HG03039 (cell line): ENCODE measurements around the gene SEPTIN11.
"Not testable (repeated sequence)": the region's sequence is repeated elsewhere in the genome, so short reads cannot be mapped to it uniquely, and the experiment has no call there.

ENCODE experiments used
- ATAC-seq: cut with Tn5 transposase; IDR thresholded peaks from one replicate; pipeline ENCODE4 v1.9.1; 2021; ENCODE audit warnings: mild to moderate bottlenecking, moderate library complexity; ENCODE audit not compliant: unreplicated experiment

The SEPTIN11 gene

DNA sequence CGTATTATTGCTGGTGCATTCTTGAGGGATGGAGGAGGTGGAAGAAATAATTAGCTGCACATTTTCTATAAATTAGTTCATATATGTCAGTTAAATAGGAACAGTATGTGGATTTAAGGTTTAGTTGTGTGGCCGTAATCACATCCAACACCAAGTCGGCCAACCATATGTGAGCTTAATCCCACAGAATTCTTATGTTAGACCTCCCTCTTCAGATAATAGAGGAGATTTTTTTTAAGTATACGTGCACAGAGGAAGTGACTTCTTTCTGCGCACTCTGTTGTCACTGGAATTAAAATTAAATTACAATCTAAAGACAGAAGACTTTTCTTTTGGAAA, 2.1 kb downstream of the SEPTIN11 start:
- no peak for ATAC-seq

DNA sequence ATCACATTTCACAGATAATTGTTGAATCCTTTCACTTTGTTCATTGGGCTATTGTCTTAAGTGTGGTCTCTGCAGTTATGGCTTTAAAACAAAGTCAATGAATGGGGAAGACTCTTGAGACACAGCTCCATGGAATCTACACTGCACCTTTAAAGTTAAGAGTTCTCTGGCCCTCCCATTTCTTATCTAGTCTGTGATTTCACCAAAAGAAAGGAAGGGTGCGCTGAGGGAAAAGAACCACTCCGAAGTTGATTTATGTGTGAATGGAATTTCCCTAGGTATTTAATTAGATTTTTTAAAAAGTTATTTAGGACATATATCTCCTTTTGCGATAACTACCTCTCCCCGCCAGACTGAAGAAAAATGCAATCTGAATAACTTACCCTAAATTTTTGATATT, 2.5 kb downstream of the SEPTIN11 start:
- ATAC-seq, result no peak

DNA sequence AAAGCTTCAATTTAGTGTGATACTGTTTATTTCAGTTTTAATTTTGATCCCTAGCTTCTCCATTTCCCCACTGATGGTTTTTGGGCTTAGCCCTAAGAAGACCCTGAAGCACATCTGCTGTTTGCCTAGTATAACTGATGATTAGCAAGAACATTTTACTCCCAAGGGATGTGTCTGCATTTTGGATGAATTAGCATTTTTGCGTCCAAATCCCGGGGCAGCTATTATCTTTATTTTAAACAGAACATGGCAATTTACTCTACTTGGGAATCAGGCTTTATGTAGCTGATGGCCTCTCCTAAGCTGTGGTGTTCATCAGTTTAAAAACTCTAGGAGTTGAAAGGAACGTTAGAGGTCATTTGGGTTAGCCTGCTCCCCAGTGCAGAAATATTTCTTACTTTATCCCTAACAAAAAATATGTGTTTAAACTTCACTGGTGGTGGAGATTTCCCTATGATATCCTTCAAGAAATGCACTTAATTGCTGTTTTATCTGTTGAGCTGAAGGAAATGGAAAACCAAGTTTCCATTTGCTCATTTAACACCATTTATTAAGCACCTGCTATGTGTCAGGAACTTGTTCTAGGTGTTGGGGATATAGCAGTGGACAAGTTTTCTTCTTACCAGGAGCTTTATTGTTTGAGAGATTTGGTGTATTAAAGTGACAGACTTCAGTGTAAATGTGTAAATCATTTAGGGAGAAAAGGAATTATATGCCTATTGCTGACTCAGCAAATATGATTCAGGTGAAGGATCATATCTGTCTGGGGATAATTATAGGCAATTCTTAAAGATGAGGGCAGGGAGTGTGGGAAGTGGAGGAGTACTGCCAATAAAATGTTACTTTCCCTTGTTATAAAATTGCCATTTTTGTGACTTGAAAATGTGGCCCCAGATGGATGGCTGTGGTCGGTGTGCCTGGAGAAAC, 3.4 kb downstream of the SEPTIN11 start:
- no peak for ATAC-seq

DNA sequence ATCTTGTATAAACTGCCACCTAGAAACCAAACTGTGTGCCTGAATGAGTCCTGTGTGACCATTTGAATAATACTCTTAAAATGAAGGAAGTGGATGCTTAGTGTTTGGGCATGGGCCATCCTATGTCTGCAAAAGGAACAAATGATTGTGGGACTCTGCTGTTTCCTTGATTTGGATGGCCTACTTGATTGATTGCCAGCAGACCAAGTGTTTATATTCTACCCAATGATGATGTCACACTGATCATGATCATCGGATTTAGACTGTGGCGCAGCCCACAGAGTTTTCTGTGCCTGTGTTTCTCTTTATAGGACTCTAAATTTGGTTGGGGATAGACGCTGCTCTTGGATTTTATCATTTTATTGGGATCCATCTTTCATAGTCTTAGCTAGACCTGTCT, 4.4 kb downstream of the SEPTIN11 start:
- ATAC-seq, result no peak

DNA sequence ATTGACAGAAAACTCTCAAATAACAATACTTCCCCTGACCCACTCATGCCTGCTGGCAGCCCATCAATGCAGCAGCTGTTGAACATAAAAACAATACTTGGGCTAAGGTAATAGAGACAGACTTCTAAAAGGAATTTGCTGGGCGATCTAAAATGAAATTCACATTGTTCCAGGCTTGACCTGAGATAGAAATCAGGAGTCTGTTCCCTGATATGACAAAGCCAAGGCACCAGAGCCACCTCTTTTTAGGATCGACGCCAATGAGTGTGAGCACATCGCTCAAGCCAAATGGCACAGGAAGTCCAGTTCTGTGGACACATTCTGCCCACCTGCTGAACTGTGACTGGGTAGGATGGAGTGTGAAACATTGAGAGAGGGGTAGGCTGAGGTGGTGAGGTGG, 4.9 kb downstream of the SEPTIN11 start:
- ATAC-seq, result no peak

DNA sequence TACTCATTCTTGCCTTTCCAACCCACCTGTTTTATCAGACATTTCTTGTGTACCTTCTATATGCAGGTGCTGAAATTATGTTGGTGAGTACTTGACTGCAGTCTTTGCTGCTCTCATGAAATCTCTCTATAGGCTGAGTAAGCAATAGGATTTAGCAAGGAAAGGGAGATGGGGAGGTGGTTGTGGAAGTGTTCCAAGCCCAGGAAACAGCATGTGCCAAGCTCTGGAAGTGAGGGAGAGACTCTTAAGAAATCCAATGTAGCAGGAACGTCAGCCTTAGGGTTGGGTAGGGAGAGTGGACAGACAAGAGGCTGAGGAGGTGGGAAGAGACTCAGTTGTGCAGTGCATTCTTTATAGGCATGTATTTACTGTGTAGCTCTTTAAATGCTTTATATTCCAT, 5.6 kb downstream of the SEPTIN11 start:
- ATAC-seq, result no peak

DNA sequence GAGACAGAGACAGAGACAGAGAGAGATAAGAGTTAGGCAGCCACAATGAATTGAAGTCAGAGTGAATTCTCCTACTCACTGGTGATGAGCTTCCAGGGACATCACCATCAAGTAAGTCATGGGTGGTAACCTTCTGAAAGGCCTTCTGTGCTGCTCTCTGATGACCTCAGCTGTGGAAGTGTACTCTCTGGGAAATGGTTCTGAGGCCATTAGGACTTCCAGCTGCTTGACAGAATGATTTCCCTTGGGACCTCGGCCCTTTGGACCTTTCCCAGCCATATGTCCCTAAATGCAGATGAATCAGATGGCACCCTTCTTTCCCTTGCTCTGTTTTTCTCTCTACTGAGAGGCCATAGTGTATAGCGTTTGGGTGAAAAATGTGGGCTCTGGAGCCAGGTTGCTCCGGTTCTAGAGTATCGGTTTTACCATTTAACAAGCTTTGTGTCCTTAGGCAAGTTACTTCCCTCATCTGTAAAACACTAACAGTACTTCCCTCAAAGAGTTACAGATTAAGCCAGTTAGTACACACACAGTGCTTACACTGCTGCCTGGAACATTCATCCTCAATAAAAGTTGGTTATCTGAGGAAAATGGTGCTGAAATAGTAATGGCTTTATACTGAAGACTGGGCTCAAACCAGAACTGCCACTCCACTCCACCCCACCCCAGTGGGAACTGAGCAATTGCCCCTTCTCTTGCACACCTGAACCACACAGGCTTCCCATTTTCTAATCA, 7.6 kb downstream of the SEPTIN11 start:
- no peak for ATAC-seq

DNA sequence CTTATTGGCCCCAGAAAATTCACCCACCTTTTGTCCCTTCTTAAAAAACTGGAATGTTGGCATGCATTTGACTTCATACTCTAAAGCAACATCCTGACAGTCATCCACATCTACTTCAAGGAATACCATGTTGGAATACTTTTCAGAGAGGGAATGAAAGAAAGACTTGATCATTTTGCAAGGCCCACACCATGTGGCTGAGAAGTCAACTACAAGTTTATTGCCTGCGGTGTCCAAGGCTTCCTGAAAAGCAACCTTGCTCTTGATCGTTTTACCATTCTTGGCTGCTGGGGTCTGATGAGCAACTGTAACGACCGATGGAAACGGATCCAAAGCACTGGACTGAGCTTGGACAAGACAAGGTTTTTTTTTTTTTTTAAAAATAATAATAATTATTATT, 9.3 kb downstream of the SEPTIN11 start:
- ATAC-seq, result no peak

DNA sequence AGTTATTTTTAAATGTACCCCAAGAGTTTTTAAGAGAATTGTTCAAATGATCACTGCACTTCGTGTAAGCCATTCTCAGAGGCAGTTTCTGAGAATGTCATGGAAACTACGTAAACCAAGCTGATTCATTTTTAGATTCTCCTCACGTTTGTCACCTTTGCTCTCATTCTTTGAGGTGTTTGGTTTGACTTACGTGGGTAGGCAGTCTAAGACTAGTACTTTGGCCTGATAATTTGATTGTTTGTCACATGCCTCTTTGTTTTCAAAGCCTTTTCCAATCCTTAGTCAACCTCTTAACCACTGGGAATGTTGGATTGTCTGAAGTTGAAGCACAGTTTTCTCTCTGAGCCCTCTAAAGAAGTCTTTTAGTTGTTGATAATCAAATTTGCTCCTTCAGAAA, 10.5 kb downstream of the SEPTIN11 start:
- ATAC-seq, result peak; percentile 74

DNA sequence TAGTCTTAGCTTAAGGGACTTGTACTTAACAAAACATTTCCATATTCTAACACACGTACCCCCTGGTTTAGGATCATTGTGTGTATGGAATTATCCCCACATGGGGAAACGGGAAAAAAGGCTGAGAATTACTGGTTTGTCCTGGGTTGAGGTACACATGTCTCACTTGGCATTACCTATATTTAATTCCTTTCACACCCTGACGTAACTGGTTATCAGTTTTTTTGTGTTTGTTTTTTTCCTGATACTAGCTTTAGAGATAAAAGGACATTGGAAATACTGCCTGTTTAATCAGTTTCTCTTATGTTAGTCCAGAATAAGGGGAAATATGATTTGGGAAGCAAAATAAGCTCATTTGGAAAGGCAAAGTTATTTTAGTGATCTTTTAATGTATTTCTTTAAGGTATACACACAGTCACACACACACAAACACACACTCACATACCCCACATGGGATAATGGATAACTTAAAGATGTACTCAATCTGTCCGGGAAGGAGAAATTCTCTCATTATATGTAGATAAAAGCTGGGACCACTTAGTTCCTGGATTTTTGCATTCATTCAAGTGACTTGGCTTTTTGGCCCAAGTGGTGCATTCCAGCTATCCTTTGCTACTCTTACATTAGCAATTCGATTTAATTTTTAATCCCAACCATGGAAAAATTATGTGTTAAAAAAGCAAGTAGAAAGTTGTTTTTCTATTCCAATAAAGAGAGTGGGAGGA, 13.0 kb downstream of the SEPTIN11 start:
- no peak for ATAC-seq

DNA sequence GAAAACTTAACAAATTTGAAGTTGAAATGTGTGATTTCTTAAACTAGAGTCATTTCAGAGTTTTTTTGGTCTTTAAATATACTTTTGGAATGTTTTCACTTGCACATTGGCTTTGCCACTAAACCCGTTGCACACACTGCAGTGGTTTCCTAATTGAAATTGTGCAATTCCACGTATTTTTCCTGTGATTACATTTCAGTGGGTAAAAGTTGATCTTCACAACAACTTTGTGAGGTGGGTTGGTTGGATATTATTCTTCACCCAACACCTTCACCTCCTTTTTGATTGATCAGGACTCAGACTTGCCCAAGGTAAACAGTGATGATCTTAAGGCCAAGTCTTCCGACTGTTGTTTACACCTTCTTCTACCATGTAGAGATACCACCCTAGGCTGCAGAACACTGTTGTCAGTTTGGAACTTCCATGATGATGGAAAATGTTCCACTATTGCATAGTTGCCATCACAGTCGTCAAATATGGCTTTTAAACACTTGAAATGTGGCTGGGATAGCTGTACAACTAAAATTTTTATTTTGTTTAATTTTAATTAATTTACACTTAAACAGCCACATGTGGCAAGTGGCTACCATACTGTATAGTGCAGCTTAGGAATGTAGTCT, 13.7 kb downstream of the SEPTIN11 start:
- no peak for ATAC-seq

DNA sequence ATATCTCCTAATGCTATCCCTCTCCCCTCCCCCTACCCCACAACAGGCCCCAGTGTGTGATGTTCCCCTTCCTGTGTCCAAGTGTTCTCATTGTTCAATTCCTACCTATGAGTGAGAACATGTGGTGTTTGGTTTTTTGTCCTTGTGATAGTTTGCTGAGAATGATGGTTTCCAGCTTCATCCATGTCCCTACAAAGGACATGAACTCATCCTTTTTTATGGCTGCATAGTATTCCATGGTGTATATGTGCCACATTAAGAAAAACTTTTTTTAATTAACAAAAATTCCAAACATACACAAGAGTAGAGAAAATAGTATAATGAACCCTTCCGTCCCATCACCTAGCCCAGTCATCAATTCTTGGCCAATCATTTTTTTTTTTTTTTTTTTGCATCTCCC, 14.4 kb downstream of the SEPTIN11 start:
- not testable (repeated sequence) for ATAC-seq

DNA sequence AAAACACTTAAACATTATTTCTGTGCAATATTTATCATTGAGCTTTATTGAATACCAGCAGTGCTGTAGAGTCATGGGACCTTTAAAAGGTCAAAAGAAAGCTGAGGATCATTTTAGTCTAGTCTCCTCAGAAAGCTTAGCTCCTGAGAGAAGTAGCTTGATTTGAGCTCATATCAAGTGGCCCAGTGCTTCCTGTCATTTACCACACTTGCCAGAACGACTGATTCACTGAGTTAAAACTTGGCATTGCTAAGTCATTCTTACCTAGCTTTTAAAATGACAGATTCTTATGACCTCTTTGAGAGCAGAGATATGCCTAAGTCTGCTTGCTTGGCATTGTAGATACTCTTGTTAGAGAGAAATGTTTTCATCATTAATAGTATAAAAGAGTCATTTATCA, 15.2 kb downstream of the SEPTIN11 start:
- no peak for ATAC-seq

DNA sequence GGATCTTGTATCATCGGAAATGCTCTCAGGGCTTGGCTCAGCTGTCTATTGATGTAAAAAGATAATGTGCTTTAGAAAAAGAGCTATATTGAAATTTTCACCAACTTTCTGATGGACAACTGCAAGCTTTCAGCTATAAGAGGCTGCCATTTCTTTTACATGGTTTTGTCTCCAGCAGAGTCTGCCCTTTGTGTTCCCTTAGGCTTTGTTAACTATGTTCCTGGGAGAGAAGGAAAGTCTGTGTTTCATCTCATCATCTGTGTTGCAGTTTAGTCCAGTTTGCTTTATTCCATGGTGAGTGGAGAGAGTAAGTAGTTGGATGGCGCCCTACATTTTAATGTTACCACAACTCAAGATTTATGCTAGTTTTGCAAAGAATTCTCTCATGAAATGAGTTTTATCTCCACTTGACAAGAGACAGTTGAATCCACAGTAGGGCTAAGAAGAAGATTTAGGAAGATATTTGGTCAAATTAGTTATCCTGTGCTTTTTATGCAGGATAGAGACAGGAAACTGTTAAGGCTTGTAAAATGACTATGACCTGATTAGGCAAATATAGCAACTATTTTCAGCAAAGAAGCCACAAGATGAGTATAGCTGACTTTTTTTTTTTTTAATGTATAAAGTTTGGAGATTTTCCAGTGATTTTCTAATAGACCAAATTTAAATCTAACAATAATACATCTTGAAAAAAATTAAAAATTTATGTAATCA, 16.5 kb downstream of the SEPTIN11 start:
- ATAC-seq, result no peak

DNA sequence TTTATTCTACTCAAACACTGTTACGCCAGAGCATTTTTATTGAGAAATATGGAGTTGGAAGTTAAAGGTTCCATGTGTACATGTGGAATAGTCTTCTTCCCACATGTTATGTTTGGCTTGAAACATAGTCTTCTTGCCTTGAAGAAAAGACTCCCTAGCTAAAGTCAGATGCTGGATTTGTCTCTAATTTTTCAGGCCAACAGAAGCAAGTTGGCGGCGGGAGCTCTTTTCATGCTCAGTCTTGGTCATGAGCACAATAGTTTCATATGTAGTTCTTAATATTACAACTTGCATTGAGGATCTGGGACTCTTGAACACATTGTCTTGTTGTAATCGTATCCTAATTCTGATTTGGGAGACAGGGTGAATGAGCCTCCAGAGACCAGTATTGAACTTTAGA, 19.4 kb downstream of the SEPTIN11 start:
- no peak for ATAC-seq

DNA sequence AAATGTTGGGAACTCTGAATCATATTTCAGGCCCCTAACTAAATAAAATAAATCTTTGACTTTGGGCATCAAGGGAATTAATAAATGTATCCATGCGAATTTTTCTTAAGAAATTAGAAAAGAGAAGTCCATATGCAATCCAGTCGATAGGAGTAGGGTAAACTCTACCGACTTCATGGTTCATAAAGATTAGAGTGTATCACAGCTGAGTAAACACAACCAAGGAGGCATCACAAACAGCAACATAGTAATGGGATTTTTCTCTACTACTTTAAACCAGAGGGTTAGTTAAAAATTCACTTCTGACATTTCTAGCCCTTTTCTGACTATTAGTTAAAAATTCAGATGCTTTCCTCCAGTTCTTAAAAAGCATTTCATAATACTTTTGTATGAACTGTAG, 19.9 kb downstream of the SEPTIN11 start:
- no peak for ATAC-seq

DNA sequence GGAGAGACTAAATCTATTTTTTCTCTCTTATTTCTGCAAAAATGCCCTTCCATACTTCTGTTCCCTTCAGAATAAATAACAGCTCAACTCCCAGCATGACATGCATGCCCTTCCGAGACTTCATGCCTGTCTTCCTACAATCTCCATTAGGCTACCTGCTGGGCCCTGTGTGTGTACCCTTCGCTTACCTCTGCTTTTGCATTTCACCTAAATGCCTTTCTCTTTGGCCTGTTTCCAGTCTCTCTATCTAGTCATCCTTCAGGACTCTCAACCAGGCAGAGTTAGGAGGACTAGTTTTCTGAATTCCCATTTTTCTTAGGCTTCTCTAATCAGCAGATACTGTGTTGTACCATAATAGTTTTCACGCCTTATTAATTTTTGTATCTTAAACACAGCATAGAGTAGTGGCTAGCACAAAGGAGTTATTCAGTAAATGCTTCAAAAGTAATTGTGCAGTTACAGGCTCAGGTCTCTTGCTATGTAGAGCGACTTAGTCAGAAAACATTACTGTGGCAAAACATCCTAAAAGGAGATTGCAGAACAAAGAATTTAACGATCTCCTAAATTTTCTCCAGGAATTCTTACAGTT, 20.5 kb downstream of the SEPTIN11 start:
- no peak for ATAC-seq

DNA sequence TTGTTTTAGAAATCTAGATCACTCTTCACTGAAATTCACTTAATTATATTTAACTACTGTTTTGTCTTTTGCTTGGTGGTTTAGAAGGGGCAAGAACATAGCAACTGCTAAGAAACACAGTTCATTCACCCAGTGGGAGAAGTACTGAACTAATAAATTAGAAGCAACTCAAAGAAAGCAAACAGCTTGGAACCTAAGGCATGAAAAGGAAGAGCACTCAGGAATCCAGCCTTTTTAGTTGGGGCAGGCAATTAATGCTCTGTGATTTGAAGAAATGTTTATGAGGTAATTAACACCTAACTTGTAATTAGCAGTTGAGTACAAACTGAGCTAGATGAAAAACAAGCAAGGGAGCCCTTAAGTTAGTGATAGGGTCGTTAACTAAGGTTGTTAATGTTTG, 22.8 kb downstream of the SEPTIN11 start:
- ATAC-seq, result no peak

DNA sequence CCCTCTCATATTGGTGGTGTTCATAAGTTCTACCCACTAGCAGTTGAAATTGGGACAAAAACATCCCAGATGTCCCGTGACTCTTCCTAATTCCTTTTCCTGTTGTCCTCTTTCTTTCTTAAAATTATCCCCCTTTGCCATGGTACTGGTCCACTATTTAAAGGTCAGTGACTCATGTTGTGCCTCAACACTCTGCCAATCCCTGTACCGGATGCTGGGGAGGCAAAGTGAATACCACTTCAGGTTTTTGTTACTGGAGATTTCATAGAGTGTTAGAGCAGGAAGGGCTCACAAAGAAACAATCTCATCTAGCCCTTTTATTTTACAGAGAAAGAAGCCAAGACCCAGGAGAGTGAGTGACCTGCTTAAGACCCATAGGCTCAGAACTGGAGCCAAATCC, 24.6 kb downstream of the SEPTIN11 start:
- no peak for ATAC-seq

DNA sequence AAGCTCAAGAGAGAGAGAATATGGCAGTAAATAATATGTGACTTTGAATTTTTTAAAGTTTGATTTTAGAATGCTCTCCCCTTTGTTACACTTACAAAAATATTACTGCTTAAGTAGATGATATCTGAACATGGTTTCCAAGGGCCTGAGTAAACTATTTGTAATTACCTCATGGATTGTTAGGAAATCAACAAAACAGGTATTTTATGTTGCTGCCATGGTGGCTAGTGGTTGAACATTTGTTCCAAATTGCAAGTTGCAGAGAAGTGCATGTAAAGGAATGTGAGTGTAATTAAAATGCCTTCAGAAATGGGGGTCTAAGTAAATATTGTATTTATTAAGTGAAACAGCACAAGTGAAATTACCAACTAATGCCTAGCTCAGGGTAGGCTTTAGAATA, 27.6 kb downstream of the SEPTIN11 start:
- no peak for ATAC-seq
